Naive B cell (primary cell): Measurements from ENCODE around the gene MTMR12. TPM values are rescaled to one million over a fixed set of nuclear protein-coding genes. Genes with fewer than 3 reads are reported as not detected.
A peak's percentile ranks its signal among the peaks of the same experiment; 100 is the strongest.

Experiments used
- ATAC-seq, 2 donors: fragments of 150-1000 bp; cut with Tn5 transposase; 2 replicates each; pipeline ENCODE4 v1.10.0; 2021; ENCODE audit warnings: low read depth in 2 of 2, mild to moderate bottlenecking in 2 of 2, moderate library complexity in 2 of 2
- DNase-seq: peaks from one replicate; pipeline ENCODE4 v3.0.0; 2022
- H3K27ac Mint-ChIP-seq, 6 donors: one replicate each; pipeline ENCODE4 v1.8.0; 2020 to 2022; ENCODE audit warnings: mild to moderate bottlenecking in 6 of 6, mixed read lengths in 6 of 6, moderate library complexity in 5 of 6, inconsistent platforms in 2 of 6
- H3K27me3 Mint-ChIP-seq, 3 donors: one replicate each; pipeline ENCODE4 v1.8.0; 2021 to 2022; ENCODE audit warnings: mixed read lengths in 3 of 3, mild to moderate bottlenecking in 1 of 3
- H3K36me3 Mint-ChIP-seq, 2 donors: one replicate each; pipeline ENCODE4 v1.8.0; 2020 to 2022; ENCODE audit warnings: mixed read lengths in 2 of 2, inconsistent platforms in 1 of 2, mild to moderate bottlenecking in 1 of 2
- H3K4me1 Mint-ChIP-seq, 3 donors: one replicate each; pipeline ENCODE4 v1.8.0; 2020 to 2022; ENCODE audit warnings: mixed read lengths in 3 of 3, inconsistent platforms in 1 of 3, mild to moderate bottlenecking in 1 of 3, moderate library complexity in 1 of 3
- H3K4me3 Mint-ChIP-seq, 8 donors: one replicate each; pipeline ENCODE4 v1.8.0; 2020 to 2022; ENCODE audit warnings: mild to moderate bottlenecking in 8 of 8, mixed read lengths in 8 of 8, moderate library complexity in 8 of 8, inconsistent platforms in 2 of 8
- H3K9me3 Mint-ChIP-seq, 7 donors: one replicate each; pipeline ENCODE4 v1.8.0; 2020 to 2022; ENCODE audit warnings: mixed read lengths in 7 of 7, mild to moderate bottlenecking in 5 of 7, inconsistent platforms in 2 of 7, moderate library complexity in 1 of 7
- polyA plus RNA-seq, 6 donors: library from polyadenylated mRNA; unstranded; fragments of 300-500 nt; fragmentation: Illumina TruSeq; gene quantifications; one replicate each; pipeline ENCODE4 v1.2.3, GENCODE V29; 2021; ENCODE audit warnings: low read depth in 6 of 6

The MTMR12 gene
- polyA plus RNA-seq, 6 donors from 2014 or later: 16.9 to 32.1 (median 20.5) TPM

GRCh38 chr5:32201122-32201753, 111.5 kb downstream of the MTMR12 start:
- Mint-ChIP-seq H3K36me3 (no peaks in the 10 kb centered on the region), H3K4me1 (no peaks in the 10 kb centered on the region), H3K27me3 (peaks cover 0 to 5% (median 0%) of the 10 kb centered on the region in 3 donors), H3K9me3 (no peaks in the 10 kb centered on the region), H3K4me3 (no peak overlapping the region), H3K27ac (peak overlapping the region in 1 of 6 donors; percentile 2)
- DNase-seq (no peak), ATAC-seq (no peak)

GRCh38 chr5:32197032-32197431, 115.7 kb downstream of the MTMR12 start:
- Mint-ChIP-seq H3K36me3 (no peaks in the 10 kb centered on the region), H3K9me3 (no peaks in the 10 kb centered on the region), H3K27me3 (peaks cover 0 to 5% (median 0%) of the 10 kb centered on the region in 3 donors), H3K27ac (no peak overlapping the region), H3K4me1 (peaks cover 8 to 12% (median 9%) of the 10 kb centered on the region in 3 donors), H3K4me3 (no peak overlapping the region)
- DNase-seq (no peak), ATAC-seq (no peak)

GRCh38 chr5:32195265-32195664, 117.5 kb downstream of the MTMR12 start:
- no peaks in the 10 kb centered on the region for H3K36me3 Mint-ChIP-seq
- no peak overlapping the region for H3K27ac Mint-ChIP-seq
- ATAC-seq (no peak), DNase-seq (no peak)
- H3K9me3 Mint-ChIP-seq: no peaks in the 10 kb centered on the region
- no peak overlapping the region for H3K4me3 Mint-ChIP-seq
- peaks cover 0 to 3% (median 0%) of the 10 kb centered on the region in 3 donors for H3K27me3 Mint-ChIP-seq
- peaks cover 8 to 12% (median 9%) of the 10 kb centered on the region in 3 donors for H3K4me1 Mint-ChIP-seq

GRCh38 chr5:32193591-32193990, 119.1 kb downstream of the MTMR12 start:
- Mint-ChIP-seq H3K4me1 (peaks cover 8 to 12% (median 9%) of the 10 kb centered on the region in 3 donors), H3K4me3 (peak overlapping the region; percentile 0 to 81 (median 62)), H3K27ac (peak overlapping the region in 3 of 6 donors; percentile 2 to 19 (median 4)), H3K9me3 (no peaks in the 10 kb centered on the region), H3K36me3 (no peaks in the 10 kb centered on the region), H3K27me3 (no peaks in the 10 kb centered on the region)
- ATAC-seq (peak; percentile 89 to 97), DNase-seq (peak; percentile 29)

GRCh38 chr5:32190095-32190494, 122.6 kb downstream of the MTMR12 start:
- Mint-ChIP-seq H3K9me3 (peaks cover 0 to 2% (median 0%) of the 10 kb centered on the region in 7 donors), H3K27me3 (no peaks in the 10 kb centered on the region), H3K36me3 (no peaks in the 10 kb centered on the region), H3K4me1 (peaks cover 8 to 12% (median 9%) of the 10 kb centered on the region in 3 donors), H3K4me3 (no peak overlapping the region), H3K27ac (no peak overlapping the region)
- ATAC-seq (no peak), DNase-seq (no peak)

- H3K36me3 Mint-ChIP-seq: no peaks in the 10 kb centered on the region
- H3K27ac Mint-ChIP-seq: no peak overlapping the region
- DNase-seq (no peak), ATAC-seq (no peak)
- no peak overlapping the region for H3K4me3 Mint-ChIP-seq
- peaks cover 0 to 2% (median 0%) of the 10 kb centered on the region in 7 donors for H3K9me3 Mint-ChIP-seq
- H3K27me3 Mint-ChIP-seq: no peaks in the 10 kb centered on the region
- peaks cover 3 to 4% (median 3%) of the 10 kb centered on the region in 3 donors for H3K4me1 Mint-ChIP-seq
Observed at GRCh38 chr5:32187675-32188074, 125.1 kb downstream of the MTMR12 start.

GRCh38 chr5:32182463-32183063, 130.2 kb downstream of the MTMR12 start:
- Mint-ChIP-seq H3K36me3 (no peaks in the 10 kb centered on the region), H3K4me1 (peaks cover 8 to 13% (median 9%) of the 10 kb centered on the region in 3 donors), H3K27ac (peak overlapping the region in 3 of 6 donors; percentile 26 to 74 (median 39)), H3K9me3 (peaks cover 0 to 2% (median 0%) of the 10 kb centered on the region in 7 donors), H3K4me3 (peak overlapping the region in 1 of 8 donors; percentile 65), H3K27me3 (no peaks in the 10 kb centered on the region)
- no peak for DNase-seq
- ATAC-seq: peak; percentile 55 to 69

Other genes with a start within 250 kb of the MTMR12 start
- 10 to 100 TPM; 61.7 to 80.4 (median 74.0) TPM for gene GOLPH3, start 138.6 kb downstream of the MTMR12 start, polyA plus RNA-seq
- gene ZFR, start 131.8 kb upstream of the MTMR12 start, polyA plus RNA-seq: 100 to 1,000 TPM in 4 of 6 donors, 10 to 100 TPM in 2; 95.4 to 125 (median 107) TPM